Measurements from ENCODE around the gene POLL.

DNA sequence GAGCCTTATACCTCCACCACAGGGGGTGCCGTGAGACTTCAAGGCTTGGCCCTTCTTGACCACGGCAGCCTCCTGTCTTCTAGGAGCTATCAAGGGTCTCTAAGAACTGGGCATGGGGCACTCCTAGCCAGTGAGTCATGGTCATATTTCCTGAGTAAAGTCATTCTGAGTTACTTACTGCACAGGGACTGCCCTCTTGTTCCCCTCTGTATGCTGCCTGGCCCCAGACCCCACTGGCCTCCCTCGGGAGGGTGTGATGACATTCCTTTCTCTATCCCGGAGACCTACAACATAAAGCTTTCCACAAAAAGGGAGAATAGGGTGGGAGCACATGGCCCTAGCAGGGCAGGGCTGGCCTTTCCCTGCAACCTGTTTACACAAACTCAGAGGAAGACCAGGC, 21.4 kb upstream of the POLL start:
- TF ChIP-seq, protein P1, sequence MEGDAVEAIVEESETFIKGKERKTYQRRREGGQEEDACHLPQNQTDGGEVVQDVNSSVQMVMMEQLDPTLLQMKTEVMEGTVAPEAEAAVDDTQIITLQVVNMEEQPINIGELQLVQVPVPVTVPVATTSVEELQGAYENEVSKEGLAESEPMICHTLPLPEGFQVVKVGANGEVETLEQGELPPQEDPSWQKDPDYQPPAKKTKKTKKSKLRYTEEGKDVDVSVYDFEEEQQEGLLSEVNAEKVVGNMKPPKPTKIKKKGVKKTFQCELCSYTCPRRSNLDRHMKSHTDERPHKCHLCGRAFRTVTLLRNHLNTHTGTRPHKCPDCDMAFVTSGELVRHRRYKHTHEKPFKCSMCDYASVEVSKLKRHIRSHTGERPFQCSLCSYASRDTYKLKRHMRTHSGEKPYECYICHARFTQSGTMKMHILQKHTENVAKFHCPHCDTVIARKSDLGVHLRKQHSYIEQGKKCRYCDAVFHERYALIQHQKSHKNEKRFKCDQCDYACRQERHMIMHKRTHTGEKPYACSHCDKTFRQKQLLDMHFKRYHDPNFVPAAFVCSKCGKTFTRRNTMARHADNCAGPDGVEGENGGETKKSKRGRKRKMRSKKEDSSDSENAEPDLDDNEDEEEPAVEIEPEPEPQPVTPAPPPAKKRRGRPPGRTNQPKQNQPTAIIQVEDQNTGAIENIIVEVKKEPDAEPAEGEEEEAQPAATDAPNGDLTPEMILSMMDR (optimal IDR thresholded peaks at IDR 0.05 in 1 of 3, IDR thresholded peaks at IDR 0.05 in 1 of 3, conservative IDR thresholded peaks at IDR 0.05 in 1 of 3; ENCODE audit: extremely low read depth in 1 of 3, insufficient read depth in 2 of 3, low read length in 3 of 3), result no peak
- no peak for TF ChIP-seq EZH2 (IDR thresholded peaks at IDR 0.05; ENCODE audit: low read length)

Measured in keratinocyte (primary cell).